ENCODE results near the gene TEAD3. TPM values are rescaled to one million over a fixed set of nuclear protein-coding genes. Genes with fewer than 3 reads are reported as not detected.

The TEAD3 gene
- total and polyA plus RNA-seq, 10 of the 15 experiments (the other 5 are each of a cell fraction or from before 2014, with no cell fraction given) = 0.02 to 0.28 (median 0.18) TPM; not detected in 5

- in situ Hi-C loops (cut with MboI) = no loop called here
- FAIRE-seq (no peak), DNase-seq (ENCODE audit: low read depth, low spot score) (no peak), ATAC-seq (no peak)
- BruUV-seq (replicated peaks) = no TSS peak
- no peaks in the 10 kb centered on the region; a peak in 2 of 4 replicates for H3K27me3 ChIP-seq (replicated peaks in 1 of 2; ENCODE audit: control insufficient read depth in 2 of 2, insufficient read depth in 2 of 2, low read length in 1 of 2)
- no peaks in the 10 kb centered on the region for H3K9me3 ChIP-seq (replicated peaks; ENCODE audit: control insufficient read depth, insufficient read depth, low read length)
- H2AFZ ChIP-seq (ENCODE audit: control insufficient read depth, low read depth, low read length) = no peak overlapping the region
- intact Hi-C loops (cut with micrococcal nuclease; ENCODE audit: unreplicated experiment) = no loop called here
- WGBS (ENCODE audit: insufficient coverage, insufficient replicate concordance, low lambda C conversion rate, missing lambda C conversion rate) = 58% methylated on average over 4 of the region's 4 CpGs
- no peaks in the 10 kb centered on the region for H3K4me1 ChIP-seq (ENCODE audit: control insufficient read depth, insufficient read depth, low read length)
- POLR2A ChIA-PET = no interaction called here
- H3K4me2 ChIP-seq (ENCODE audit: control insufficient read depth, insufficient read depth) = no peak overlapping the region
- RAD21 ChIA-PET (ENCODE audit: unreplicated experiment) = no interaction called here
- SMC1A ChIA-PET (ENCODE audit: uncharacterized antibody, unreplicated experiment) = no interaction called here
- no peak overlapping the region for H3K4me3 ChIP-seq
- H3K36me3 ChIP-seq (ENCODE audit: control insufficient read depth in 2 of 2, insufficient read depth in 2 of 2, low read length in 1 of 2) = no peaks in the 10 kb centered on the region
- H4K20me1 ChIP-seq (ENCODE audit: control insufficient read depth, insufficient read depth) = no peaks in the 10 kb centered on the region
- no peaks in the 10 kb centered on the region for H3K79me2 ChIP-seq (ENCODE audit: control insufficient read depth, insufficient read depth, low read length)
- TF ChIP-seq, protein P1, sequence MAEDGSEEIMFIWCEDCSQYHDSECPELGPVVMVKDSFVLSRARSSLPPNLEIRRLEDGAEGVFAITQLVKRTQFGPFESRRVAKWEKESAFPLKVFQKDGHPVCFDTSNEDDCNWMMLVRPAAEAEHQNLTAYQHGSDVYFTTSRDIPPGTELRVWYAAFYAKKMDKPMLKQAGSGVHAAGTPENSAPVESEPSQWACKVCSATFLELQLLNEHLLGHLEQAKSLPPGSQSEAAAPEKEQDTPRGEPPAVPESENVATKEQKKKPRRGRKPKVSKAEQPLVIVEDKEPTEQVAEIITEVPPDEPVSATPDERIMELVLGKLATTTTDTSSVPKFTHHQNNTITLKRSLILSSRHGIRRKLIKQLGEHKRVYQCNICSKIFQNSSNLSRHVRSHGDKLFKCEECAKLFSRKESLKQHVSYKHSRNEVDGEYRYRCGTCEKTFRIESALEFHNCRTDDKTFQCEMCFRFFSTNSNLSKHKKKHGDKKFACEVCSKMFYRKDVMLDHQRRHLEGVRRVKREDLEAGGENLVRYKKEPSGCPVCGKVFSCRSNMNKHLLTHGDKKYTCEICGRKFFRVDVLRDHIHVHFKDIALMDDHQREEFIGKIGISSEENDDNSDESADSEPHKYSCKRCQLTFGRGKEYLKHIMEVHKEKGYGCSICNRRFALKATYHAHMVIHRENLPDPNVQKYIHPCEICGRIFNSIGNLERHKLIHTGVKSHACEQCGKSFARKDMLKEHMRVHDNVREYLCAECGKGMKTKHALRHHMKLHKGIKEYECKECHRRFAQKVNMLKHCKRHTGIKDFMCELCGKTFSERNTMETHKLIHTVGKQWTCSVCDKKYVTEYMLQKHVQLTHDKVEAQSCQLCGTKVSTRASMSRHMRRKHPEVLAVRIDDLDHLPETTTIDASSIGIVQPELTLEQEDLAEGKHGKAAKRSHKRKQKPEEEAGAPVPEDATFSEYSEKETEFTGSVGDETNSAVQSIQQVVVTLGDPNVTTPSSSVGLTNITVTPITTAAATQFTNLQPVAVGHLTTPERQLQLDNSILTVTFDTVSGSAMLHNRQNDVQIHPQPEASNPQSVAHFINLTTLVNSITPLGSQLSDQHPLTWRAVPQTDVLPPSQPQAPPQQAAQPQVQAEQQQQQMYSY (CRISPR knock-in tag; IDR thresholded peaks at IDR 0.05) = no peak
- TF ChIP-seq IKZF2 (IDR thresholded peaks at IDR 0.05) (no peak), TBL1XR1 (IDR thresholded peaks at IDR 0.05; ENCODE audit: low read depth, low read length) (no peak), ZBTB4 (CRISPR knock-in tag; IDR thresholded peaks at IDR 0.05) (no peak), NFYB (IDR thresholded peaks at IDR 0.05; ENCODE audit: insufficient read depth, low read depth, low read length) (no peak)
- TF ChIP-seq, protein P2, sequence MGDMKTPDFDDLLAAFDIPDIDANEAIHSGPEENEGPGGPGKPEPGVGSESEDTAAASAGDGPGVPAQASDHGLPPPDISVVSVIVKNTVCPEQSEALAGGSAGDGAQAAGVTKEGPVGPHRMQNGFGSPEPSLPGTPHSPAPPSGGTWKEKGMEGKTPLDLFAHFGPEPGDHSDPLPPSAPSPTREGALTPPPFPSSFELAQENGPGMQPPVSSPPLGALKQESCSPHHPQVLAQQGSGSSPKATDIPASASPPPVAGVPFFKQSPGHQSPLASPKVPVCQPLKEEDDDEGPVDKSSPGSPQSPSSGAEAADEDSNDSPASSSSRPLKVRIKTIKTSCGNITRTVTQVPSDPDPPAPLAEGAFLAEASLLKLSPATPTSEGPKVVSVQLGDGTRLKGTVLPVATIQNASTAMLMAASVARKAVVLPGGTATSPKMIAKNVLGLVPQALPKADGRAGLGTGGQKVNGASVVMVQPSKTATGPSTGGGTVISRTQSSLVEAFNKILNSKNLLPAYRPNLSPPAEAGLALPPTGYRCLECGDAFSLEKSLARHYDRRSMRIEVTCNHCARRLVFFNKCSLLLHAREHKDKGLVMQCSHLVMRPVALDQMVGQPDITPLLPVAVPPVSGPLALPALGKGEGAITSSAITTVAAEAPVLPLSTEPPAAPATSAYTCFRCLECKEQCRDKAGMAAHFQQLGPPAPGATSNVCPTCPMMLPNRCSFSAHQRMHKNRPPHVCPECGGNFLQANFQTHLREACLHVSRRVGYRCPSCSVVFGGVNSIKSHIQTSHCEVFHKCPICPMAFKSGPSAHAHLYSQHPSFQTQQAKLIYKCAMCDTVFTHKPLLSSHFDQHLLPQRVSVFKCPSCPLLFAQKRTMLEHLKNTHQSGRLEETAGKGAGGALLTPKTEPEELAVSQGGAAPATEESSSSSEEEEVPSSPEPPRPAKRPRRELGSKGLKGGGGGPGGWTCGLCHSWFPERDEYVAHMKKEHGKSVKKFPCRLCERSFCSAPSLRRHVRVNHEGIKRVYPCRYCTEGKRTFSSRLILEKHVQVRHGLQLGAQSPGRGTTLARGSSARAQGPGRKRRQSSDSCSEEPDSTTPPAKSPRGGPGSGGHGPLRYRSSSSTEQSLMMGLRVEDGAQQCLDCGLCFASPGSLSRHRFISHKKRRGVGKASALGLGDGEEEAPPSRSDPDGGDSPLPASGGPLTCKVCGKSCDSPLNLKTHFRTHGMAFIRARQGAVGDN (IDR thresholded peaks at IDR 0.05) = no peak
- TF ChIP-seq, protein P3, sequence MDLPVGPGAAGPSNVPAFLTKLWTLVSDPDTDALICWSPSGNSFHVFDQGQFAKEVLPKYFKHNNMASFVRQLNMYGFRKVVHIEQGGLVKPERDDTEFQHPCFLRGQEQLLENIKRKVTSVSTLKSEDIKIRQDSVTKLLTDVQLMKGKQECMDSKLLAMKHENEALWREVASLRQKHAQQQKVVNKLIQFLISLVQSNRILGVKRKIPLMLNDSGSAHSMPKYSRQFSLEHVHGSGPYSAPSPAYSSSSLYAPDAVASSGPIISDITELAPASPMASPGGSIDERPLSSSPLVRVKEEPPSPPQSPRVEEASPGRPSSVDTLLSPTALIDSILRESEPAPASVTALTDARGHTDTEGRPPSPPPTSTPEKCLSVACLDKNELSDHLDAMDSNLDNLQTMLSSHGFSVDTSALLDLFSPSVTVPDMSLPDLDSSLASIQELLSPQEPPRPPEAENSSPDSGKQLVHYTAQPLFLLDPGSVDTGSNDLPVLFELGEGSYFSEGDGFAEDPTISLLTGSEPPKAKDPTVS (IDR thresholded peaks at IDR 0.05; ENCODE audit: low read depth, low read length) = no peak
- H3K27ac ChIP-seq (ENCODE audit: control insufficient read depth, insufficient read depth) = no peak overlapping the region
- CTCF ChIA-PET = interaction anchor here (1.0 kb wide), 1 partner anchor 26 kb away, joined by 3 read pairs; no protein-coding TSS in a partner anchor
- no peak overlapping the region for H3K9ac ChIP-seq (ENCODE audit: control insufficient read depth, insufficient read depth, low read length)
Observed at GRCh38 chr6:35483062-35483461, 13.8 kb downstream of the TEAD3 start.

All from GM12878 (cell line).